ENCODE results near the gene RNF144B.
"Not testable (repeated sequence)": the region's sequence is repeated elsewhere in the genome, so short reads cannot be mapped to it uniquely, and the experiment has no call there.

DNA sequence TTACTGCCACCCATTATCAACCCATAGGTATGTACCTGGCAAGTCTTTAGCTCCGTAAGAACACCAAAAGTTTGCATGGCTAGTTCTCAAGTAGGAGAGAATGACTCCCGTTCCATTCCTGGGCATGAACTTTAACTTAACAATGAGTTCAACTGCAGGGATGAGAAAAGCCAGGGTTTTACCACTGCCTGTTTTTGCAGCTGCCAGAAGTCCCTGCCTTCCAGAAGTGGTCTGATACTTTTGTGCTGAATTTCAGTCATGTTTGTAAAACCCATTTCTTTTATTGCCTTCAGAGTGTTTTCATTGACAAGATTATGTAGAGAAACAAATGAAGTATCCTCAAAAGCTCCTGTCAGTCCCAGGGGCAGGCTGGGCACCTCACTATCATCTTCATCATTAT is 22.6 kb upstream of the RNF144B start:
- TF ChIP-seq, protein P1, sequence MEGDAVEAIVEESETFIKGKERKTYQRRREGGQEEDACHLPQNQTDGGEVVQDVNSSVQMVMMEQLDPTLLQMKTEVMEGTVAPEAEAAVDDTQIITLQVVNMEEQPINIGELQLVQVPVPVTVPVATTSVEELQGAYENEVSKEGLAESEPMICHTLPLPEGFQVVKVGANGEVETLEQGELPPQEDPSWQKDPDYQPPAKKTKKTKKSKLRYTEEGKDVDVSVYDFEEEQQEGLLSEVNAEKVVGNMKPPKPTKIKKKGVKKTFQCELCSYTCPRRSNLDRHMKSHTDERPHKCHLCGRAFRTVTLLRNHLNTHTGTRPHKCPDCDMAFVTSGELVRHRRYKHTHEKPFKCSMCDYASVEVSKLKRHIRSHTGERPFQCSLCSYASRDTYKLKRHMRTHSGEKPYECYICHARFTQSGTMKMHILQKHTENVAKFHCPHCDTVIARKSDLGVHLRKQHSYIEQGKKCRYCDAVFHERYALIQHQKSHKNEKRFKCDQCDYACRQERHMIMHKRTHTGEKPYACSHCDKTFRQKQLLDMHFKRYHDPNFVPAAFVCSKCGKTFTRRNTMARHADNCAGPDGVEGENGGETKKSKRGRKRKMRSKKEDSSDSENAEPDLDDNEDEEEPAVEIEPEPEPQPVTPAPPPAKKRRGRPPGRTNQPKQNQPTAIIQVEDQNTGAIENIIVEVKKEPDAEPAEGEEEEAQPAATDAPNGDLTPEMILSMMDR (IDR thresholded peaks at IDR 0.05) = not testable (repeated sequence)
- TF ChIP-seq POLR2A (IDR thresholded peaks at IDR 0.05) = not testable (repeated sequence)
